Activated T-cell treated with anti-CD3 and anti-CD28 coated beads for 24 hours (primary cell): ENCODE data around the gene ADCK2.
"Not testable (repeated sequence)": the region's sequence is repeated elsewhere in the genome, so short reads cannot be mapped to it uniquely, and the experiment has no call there.

ENCODE experiments used
- DNase-seq: peaks from one replicate; pipeline ENCODE4 v3.0.0-alpha.2; 2020; ENCODE audit warnings: low read depth

Gene ADCK2

DNA sequence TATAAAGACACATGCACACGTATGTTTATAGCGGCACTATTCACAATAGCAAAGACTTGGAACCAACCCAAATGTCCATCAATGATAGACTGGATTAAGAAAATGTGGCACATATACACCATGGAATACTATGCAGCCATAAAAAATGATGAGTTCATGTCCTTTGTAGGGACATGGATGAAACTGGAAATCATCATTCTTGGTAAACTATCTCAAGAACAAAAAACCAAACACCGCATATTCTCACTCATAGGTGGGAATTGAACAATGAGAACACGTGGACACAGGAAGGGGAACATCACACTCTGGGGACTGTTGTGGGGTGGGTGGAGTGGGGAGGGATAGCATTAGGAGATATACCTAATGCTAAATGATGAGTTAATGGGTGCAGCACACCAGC lies 70.5 kb downstream of the ADCK2 start:
- DNase-seq = not testable (repeated sequence)

- no peak for DNase-seq
Observed at GRCh38 chr7:140744005-140744404, 71.3 kb downstream of the ADCK2 start.
